K562 (cell line): ENCODE measurements around the gene F12. TPM values are rescaled to one million over a fixed set of nuclear protein-coding genes. Genes with fewer than 3 reads are reported as not detected.

Experiments
- CGGBP1 ChIP-seq: fragments of 250-450 bp; sonication (Bioruptor Pico); IDR thresholded peaks from 2 replicates; pipeline ENCODE4 v1.9.0; 2021; ENCODE audit warnings: mild to moderate bottlenecking
- CREB3 ChIP-seq: fragments of 450-650 bp; conservative IDR thresholded peaks from 2 replicates; pipeline ENCODE4 v1.6.1; 2016; ENCODE audit warnings: missing genetic modification characterization, low read depth, mild to moderate bottlenecking, missing compliant biosample characterization, moderate library complexity
- DEAF1 ChIP-seq: fragments of 450-650 bp; formaldehyde crosslinking; IDR thresholded peaks from 2 replicates; pipeline ENCODE4 v1.4.0; 2020; ENCODE audit warnings: mild to moderate bottlenecking, moderate library complexity
- FOXP4 ChIP-seq: sonication (generic); formaldehyde crosslinking; IDR thresholded peaks from 2 replicates; pipeline ENCODE4 v1.8.0; 2022; ENCODE audit warnings: mild to moderate bottlenecking, missing genetic modification reagents, borderline replicate concordance
- GABPB2 ChIP-seq: fragments of 250-450 bp; sonication (Bioruptor Pico); conservative IDR thresholded peaks from 2 replicates; pipeline ENCODE4 v1.5.1; 2021; ENCODE audit warnings: mild to moderate bottlenecking
- NFATC3 ChIP-seq: fragments of 450-650 bp; IDR thresholded peaks from 2 replicates; pipeline ENCODE4 v1.6.1; 2017; ENCODE audit warnings: mild to moderate bottlenecking
- PBX2 ChIP-seq, 2 experiments: IDR thresholded peaks in 1 of 2; conservative IDR thresholded peaks in 1 of 2; 2 replicates each; pipeline ENCODE4 v1.6.1; 2016; ENCODE audit warnings: low read depth in 2 of 2, mild to moderate bottlenecking in 1 of 2, missing compliant biosample characterization in 1 of 2, missing genetic modification characterization in 1 of 2, moderate library complexity in 1 of 2
- POLR2B ChIP-seq: fragments of 450-650 bp; IDR thresholded peaks from 2 replicates; pipeline ENCODE4 v1.6.1; 2018; ENCODE audit warnings: low read depth; ENCODE audit not compliant: partially characterized antibody
- RCOR1 ChIP-seq, 2 experiments: IDR thresholded peaks; 2 replicates each; pipeline ENCODE4 v1.6.1; 2012; ENCODE audit warnings: low read depth in 2 of 2, low read length in 2 of 2, borderline replicate concordance in 1 of 2, improper control_type of control experiment in 1 of 2
- SMARCC2 ChIP-seq: fragments of 450-650 bp; IDR thresholded peaks from 2 replicates; pipeline ENCODE4 v1.6.1; 2017; ENCODE audit warnings: antibody characterized with exemption, moderate library complexity, mild to moderate bottlenecking, low read depth
- SRSF9 ChIP-seq: fragments of 200-400 bp; formaldehyde crosslinking; IDR thresholded peaks from 2 replicates; pipeline ENCODE4 v1.6.1; 2017; ENCODE audit warnings: low read depth, low read length, borderline replicate concordance
- ZNF232 ChIP-seq: sonication (generic); formaldehyde crosslinking; IDR thresholded peaks from 2 replicates; pipeline ENCODE4 v1.8.0; 2022; ENCODE audit warnings: mild to moderate bottlenecking, missing genetic modification reagents
- ZNF395 ChIP-seq: fragments of 200-800 bp; sonication (Bioruptor generic); IDR thresholded peaks from 2 replicates; pipeline ENCODE4 v1.6.1; 2017; ENCODE audit warnings: missing genetic modification characterization, missing compliant biosample characterization
- ZNF436 ChIP-seq: fragments of 250-450, 450-650 bp; sonication (Bioruptor Pico); formaldehyde crosslinking; IDR thresholded peaks from 2 replicates; pipeline ENCODE4 v1.7.0; 2020; ENCODE audit warnings: mild to moderate bottlenecking
- polyA plus RNA-seq, 8 experiments: library from polyadenylated mRNA; depleted of rRNA in 4 of 8; stranded (reverse) in 5 of 8; unstranded in 3 of 8; fragments of >200 nt; fragmentation: Nextera tagmentation in 2 of 8; fragmentation: Illumina TruSeq in 1 of 8; extraction: Ambion mirVana in 2 of 8; extraction: Trizol in 1 of 8; gene quantifications; 2 replicates each; pipeline versions ENCODE4 v1.2.1 to v1.2.3, GENCODE V29; 2011 to 2014; ENCODE audit warnings: inconsistent platforms in 1 of 8, missing spikeins in 1 of 8
- total RNA-seq, 7 experiments: library from RNA; depleted of rRNA in 6 of 7; stranded (reverse); fragments of >200 nt in 6 of 7; fragmentation: Illumina TruSeq in 2 of 7; extraction: Trizol in 2 of 7; gene quantifications; 2 replicates each; pipeline versions ENCODE4 v1.2.1 to v1.2.3, GENCODE V29; 2011 to 2021; ENCODE audit warnings: low replicate concordance in 1 of 7

F12 gene
- total and polyA plus RNA-seq, 9 of the 15 experiments (the other 6 are each of a cell fraction or from before 2014, with no cell fraction given) = 0.59 to 18.3 (median 3.6) TPM

- TF ChIP-seq PBX2 (CRISPR knock-in tag; IDR thresholded peaks at IDR 0.05; ENCODE audit: low read depth) (no peak), PBX2 (tag; conservative IDR thresholded peaks at IDR 0.05; ENCODE audit: low read depth) (no peak), FOXP4 (no peak), SMARCC2 (no peak), NFATC3 (no peak), DEAF1 (no peak), ZNF395 (CRISPR knock-in tag) (no peak), POLR2B (peak; percentile 25), ZNF436 (CRISPR knock-in tag) (no peak), SRSF9 (no peak), ZNF232 (CRISPR knock-in tag) (no peak), CGGBP1 (no peak), GABPB2 (CRISPR knock-in tag) (no peak), CREB3 (tag) (no peak), RCOR1 (IDR thresholded peaks at IDR 0.05; ENCODE audit: borderline replicate concordance in 1 of 2, low read depth in 2 of 2, low read length in 2 of 2) (no peak)
Measured at GRCh38 chr5:177404641-177405179, 4.7 kb downstream of the F12 start (continued).
